GM12891 (cell line): ENCODE results near the gene ACOT6.
A peak's percentile ranks its signal among the peaks of the same experiment; 100 is the strongest.
"Not testable (repeated sequence)": the region's sequence is repeated elsewhere in the genome, so short reads cannot be mapped to it uniquely, and the experiment has no call there.

Experiments used
- DNase-seq: peaks from one replicate; pipeline ENCODE4 v3.0.0; 2011; ENCODE audit warnings: low spot score; ENCODE audit not compliant: insufficient read length
- FAIRE-seq: peaks from 2 replicates; lab custom pipeline; 2011; peaks lifted over from hg19 to GRCh38; lab: Jason Lieb, UNC
- PAX5 ChIP-seq: IDR thresholded peaks from 2 replicates; pipeline ENCODE4 v1.6.1; 2011; ENCODE audit warnings: low read length, moderate library complexity, mild to moderate bottlenecking; ENCODE audit not compliant: insufficient read depth, severe bottlenecking
- POLR2A ChIP-seq: IDR thresholded peaks from 2 replicates; pipeline ENCODE4 v1.6.1; 2011; ENCODE audit warnings: low read depth, low read length, control low read depth
- POLR2AphosphoS5 ChIP-seq: IDR thresholded peaks from 2 replicates; pipeline ENCODE4 v1.6.1; 2011; ENCODE audit warnings: low read depth, low read length, control low read depth
- POU2F2 ChIP-seq: IDR thresholded peaks from 2 replicates; pipeline ENCODE4 v1.6.1; 2011; ENCODE audit warnings: low read depth, mild to moderate bottlenecking, control low read depth, low read length, moderate library complexity
- SPI1 ChIP-seq: IDR thresholded peaks from 2 replicates; pipeline ENCODE4 v1.6.1; 2011; ENCODE audit warnings: low read depth, low read length, control low read depth
- TAF1 ChIP-seq: IDR thresholded peaks from 2 replicates; pipeline ENCODE4 v1.6.1; 2011; ENCODE audit warnings: low read depth, low read length, control low read depth

The ACOT6 gene

DNA sequence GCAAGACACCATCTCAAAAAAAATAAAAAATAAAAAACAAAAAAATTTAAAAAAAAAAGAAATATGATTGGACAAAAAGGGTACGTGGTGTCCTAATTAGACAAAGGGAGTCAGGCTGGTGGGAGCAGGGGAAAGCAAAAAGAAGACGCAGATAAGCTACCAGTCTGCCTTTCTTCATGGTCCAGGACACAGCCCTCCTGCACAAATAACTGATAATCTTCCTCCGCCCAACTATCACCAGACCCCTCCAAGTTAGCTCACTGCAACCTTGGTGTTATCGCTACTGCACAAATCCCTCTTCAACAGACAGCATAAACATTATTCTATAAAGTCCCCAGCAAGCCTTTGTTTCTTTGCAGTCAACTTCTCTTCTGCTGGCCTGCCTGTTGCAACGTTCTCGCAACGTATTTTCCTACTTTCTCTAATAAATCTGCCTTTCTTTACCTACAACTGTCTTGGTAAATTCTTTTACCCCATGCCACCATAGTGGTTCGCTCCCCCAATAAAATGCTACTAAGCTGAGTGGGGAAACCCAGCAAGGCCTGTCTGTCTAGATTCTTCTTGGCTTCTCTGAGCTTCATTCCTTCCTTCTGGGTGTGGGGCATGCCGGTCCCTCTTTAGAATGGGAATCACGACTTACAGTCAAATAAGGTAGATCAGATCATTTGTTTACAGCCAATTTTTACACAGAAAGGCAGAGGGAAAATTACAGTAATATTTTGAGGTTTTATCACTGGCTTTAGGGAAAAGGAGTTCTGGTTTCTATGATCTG lies 17.9 kb downstream of the ACOT6 start:
- FAIRE-seq (no peak), DNase-seq (no peak)
- TF ChIP-seq TAF1 (no peak), POU2F2 (no peak), POLR2A (no peak), PAX5 (no peak), SPI1 (no peak), POLR2AphosphoS5 (no peak)

DNA sequence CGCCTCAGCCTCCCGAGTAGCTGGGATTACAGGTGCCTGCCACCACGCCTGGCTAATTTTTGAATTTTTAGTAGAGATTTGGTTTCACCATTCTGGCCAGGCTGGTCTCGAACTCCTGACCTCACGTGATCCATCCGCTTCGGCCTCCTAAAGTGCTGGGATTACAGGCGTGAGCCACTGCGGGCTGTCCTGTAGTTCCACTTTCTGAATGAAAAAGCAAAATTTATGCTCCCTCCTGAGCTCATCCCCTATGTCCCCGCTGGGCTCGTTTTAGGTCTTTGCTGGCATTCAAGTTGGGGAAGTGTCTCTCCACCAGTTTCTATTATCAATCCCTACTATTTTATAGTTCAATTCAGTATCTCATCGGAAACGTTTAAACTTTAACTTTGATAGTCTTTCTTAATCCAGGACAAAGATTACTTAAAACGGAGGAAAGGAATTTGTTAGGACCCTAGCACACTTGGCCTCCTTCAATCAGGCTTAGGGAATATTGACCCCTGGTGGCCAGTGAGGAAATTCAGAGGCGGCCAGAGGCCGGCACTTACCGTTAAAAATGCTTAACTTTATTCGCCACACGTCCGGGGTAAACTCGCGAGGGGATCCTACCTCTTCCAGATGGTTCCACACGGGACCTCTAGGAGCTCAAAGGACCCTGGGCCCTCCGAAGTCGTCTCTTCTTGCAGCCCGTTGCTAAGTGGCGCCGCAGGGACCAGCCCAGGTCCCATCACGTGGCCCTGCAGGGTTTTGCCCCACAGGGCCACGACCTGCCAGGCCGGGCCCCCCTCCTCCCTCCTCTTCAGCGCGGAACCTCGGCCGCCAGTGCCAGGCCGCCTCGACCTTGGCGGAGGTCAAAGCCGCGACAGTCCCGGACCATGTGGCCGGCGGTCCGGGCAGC lies 21.0 kb downstream of the ACOT6 start:
- FAIRE-seq = peak; percentile 76
- peak; percentile 47 for DNase-seq
- TF ChIP-seq PAX5 = no peak
- no peak for TF ChIP-seq POLR2A
- TF ChIP-seq POLR2AphosphoS5 = no peak
- no peak for TF ChIP-seq SPI1
- TF ChIP-seq TAF1 = no peak
- TF ChIP-seq POU2F2 = no peak

DNA sequence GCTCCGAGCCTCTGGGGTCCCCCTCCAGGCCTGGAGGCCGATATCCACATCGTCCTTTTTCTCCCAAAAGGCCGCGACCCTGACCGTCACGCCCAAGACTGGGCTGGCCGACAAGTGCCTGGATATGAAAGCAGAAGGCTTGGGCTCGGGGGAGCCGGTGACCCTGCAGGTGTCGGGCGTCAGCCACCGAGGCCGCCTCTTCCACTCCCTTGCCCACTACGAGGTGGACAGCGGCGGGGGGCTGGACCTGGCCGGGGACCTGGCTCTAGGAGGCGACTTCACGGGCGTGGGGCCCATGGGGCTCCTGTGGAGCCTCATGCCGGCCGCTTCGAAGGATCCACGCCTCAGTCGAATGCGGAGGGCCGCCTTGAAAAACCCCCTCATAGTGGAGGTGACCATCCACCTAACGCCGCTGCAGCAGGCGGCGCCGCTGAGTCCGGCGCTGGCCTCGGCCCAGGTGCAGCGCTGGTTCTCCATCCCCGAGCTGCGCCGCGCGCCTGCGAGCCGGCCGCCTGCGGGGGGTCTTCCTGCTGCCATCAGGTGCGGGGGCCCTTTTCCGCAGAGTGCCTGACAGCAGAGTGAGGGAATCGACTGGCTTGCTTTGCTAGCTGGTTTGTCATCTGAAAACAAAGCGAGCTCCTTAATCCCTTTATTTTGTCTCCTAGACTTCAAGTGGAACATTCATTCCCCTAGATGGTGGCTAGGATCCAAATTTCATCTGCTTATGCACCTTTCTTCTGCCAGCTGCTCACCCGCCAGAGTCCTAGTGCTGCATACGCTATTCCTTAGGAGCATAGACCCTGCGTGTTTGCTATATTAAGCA lies 21.9 kb downstream of the ACOT6 start:
- TF ChIP-seq SPI1 (no peak), PAX5 (no peak), POLR2A (no peak), TAF1 (no peak), POLR2AphosphoS5 (no peak)
- DNase-seq (peak; percentile 22), FAIRE-seq (peak; percentile 69)

DNA sequence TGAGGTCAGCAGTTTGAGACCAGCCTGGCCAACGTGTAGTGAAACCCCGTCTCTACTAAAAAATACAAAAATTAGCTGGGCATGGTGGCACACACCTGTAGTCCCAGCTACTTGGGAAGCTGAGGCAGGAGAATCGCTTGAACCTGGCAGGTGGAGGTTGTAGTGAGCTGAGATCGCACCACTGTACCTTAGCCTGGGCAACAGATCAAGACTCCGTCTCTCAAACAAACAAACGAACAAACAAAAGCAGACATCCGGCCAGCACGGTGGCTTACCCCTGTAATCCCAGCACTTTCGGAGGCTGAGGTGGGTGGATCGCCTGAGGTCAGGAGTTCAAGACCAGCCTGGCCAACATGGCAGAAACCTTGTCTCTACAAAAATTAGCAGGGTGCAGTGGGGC lies 24.0 kb downstream of the ACOT6 start:
- FAIRE-seq, DNase-seq: not testable (repeated sequence)

DNA sequence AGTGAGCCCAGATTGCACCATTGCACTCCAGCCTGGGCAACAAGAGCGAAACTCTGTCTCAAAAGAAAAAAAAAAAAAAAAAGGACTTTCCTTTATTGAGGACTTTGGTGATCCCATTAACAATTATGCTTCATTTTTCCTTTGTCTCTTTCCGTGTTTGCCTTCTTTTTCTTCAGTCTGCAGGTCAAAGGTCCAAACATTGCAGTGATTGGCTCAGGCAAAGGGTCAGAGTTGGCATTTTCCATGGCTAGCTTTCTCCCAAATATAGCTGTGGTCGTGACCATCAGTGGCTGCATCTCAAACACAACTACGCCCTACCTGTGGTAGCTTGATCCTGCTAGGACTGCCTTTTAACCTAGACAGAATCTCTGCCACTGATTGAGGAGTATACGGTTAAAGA lies 25.5 kb downstream of the ACOT6 start:
- TF ChIP-seq TAF1 (no peak), POLR2AphosphoS5 (no peak), SPI1 (no peak), POU2F2 (no peak), POLR2A (no peak), PAX5 (no peak)
- no peak for DNase-seq
- FAIRE-seq = no peak

DNA sequence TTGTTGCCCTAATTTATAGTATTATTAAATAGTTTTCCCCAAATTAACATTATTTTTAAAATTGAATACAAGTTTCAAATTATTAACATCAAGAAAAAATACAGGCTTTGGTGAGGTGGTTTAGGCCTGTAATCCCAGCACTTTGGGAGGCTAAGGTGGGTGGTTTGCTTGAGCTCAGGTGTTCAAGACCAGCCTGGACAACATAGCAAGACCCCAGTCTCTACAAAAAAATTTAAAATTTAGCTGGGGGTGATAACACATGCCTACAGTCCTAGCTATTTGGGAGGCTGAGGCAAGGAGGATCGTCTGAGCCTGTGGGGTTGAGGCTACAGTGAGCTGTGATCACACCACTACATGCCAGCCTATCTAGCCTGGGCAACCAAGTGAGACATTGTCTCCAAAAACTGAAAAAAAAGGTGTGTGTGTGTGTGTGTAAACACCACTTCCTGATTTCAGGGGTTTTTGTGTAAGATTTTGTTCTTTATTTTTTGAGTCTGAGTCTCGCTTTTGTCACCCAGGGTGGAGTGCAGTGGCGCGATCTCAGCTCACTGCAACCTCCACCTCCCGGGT lies 28.6 kb downstream of the ACOT6 start:
- FAIRE-seq (no peak), DNase-seq (no peak)
- TF ChIP-seq POLR2AphosphoS5 (no peak), SPI1 (0 out of 2 replicates have a peak, but pooled peaks have one; percentile 30)

DNA sequence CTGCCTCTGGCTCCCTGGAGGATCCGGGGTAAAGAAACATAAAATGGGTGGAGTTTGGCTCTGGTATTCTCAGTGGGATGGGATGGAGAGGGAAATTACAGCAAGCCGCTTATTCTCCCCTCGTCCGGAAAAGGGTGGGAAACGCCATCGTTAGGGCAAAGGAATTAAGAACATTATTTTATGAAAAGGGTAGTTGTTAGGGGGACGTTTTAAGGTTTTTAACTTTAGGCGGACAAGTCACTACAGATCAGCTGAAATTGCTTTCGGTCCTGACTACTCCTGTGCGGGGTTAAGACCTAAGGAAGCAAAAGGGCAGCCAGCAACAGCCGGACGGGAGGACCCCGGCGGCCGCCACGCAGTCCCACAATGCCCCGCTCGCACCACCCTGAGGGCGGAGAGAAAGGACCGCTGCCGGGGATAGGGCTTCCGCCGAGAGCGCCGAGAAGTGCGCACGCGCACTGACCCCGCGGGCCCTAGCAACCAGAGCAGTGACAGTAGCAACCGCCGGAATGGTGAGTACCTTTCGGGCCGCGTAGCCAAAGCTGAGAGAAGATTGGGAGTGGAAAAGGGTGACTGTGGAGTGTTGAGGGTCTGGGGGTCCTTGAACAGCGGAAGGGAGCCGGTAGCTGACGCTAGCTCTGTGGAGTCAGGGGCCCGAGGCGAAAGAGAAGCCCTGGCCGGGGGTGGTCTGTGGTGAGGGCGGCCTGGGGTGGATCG lies 32.4 kb downstream of the ACOT6 start, which contains the start of gene DNAL1:
Gene DNAL1, plus strand, starts transcription at position 456 of the 717 bp plus-strand sequence. Its CDS starts 54 bp downstream, at position 510.
- TF ChIP-seq PAX5 (no peak), POLR2A (peak; percentile 87), POU2F2 (no peak), POLR2AphosphoS5 (peak; percentile 82), SPI1 (no peak), TAF1 (peak; percentile 52; the same call in 1 of the 2 replicates)
- DNase-seq = peak; percentile 92
- FAIRE-seq = peak; percentile 98

DNA sequence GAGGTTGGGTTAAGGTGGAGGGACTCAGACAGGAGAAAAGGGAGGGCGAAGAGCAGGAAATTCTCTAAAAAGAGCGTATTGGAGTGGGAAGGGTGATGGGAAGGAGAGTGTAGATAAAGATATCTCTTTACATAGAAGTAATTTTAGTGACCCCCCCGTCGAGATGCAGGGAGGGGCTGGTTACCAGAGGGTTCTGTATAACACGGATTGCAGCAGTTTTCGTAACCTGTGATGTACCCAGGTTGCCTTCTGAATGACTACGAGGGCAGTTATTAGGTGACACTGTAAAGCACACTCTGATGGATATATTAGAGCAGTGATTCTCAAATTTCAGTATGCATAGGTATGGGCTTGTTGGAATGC lies 32.9 kb downstream of the ACOT6 start:
- FAIRE-seq (no peak), DNase-seq (no peak)
- TF ChIP-seq POLR2AphosphoS5 (no peak), POU2F2 (no peak), POLR2A (no peak), SPI1 (no peak), TAF1 (no peak), PAX5 (no peak)

DNA sequence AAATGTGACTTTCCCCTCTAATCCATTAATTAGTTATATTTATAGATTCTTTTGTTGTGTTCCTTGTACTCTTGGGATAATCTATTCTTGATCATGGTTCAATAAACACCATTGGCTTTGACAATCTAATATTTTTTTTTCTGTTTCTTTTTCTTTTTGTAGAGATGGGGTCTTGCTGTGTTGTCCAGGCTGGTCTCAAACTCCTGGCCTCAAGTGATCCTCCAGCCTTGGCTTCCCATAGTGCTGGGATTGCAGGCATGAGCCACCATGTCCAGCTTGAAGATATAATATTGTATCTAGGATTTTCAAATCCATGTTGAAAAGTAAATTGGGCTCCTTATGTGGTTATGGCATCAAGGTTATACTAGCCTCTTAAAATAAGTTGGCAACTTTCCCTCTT lies 38.7 kb downstream of the ACOT6 start:
- DNase-seq = no peak
- no peak for FAIRE-seq
- TF ChIP-seq PAX5 (no peak), SPI1 (no peak), TAF1 (no peak), POLR2A (no peak), POLR2AphosphoS5 (no peak), POU2F2 (no peak)
